Right forelimb (tissue), 1 donor: ENCODE results near the gene DBNDD1.

Source experiments
- DNase-seq: peaks from one replicate; pipeline ENCODE4 v3.0.0-alpha.2; 2018

DBNDD1 gene

GRCh38 chr16:90034504-90034903 is 15.2 kb upstream of the DBNDD1 start:
- DNase-seq, result no peak

GRCh38 chr16:90033387-90033786 is 14.1 kb upstream of the DBNDD1 start:
- DNase-seq, result no peak

GRCh38 chr16:90032674-90033331 is 13.5 kb upstream of the DBNDD1 start:
- no peak for DNase-seq

GRCh38 chr16:90031931-90032673 is 12.8 kb upstream of the DBNDD1 start:
- DNase-seq, result peak; percentile 72

- no peak for DNase-seq
These were observed 12.1 kb upstream of the DBNDD1 start for GRCh38 chr16:90031186-90031930.

- DNase-seq, result no peak
These were observed 9.7 kb upstream of the DBNDD1 start for GRCh38 chr16:90028985-90029384.

- no peak for DNase-seq
These were observed 8.4 kb upstream of the DBNDD1 start for GRCh38 chr16:90027611-90028010.

- no peak for DNase-seq
These were observed 6.9 kb upstream of the DBNDD1 start for GRCh38 chr16:90026135-90026534.

GRCh38 chr16:90023078-90023447 is 3.8 kb upstream of the DBNDD1 start:
- DNase-seq, result no peak

GRCh38 chr16:90022209-90023077 is 3.2 kb upstream of the DBNDD1 start:
- peak; percentile 92 for DNase-seq

GRCh38 chr16:90020838-90021382 is 1.7 kb upstream of the DBNDD1 start:
- DNase-seq, result no peak

- DNase-seq, result no peak
These were observed 1.1 kb upstream of the DBNDD1 start for GRCh38 chr16:90020260-90020837.

GRCh38 chr16:90019543-90020259 is 445 bp upstream of the DBNDD1 start:
- DNase-seq, result no peak

- no peak for DNase-seq
These were observed 982 bp downstream of the DBNDD1 start for GRCh38 chr16:90018297-90018651.

- no peak for DNase-seq
These were observed 2.8 kb downstream of the DBNDD1 start for GRCh38 chr16:90016339-90016950.

- DNase-seq, result no peak
These were observed 3.5 kb downstream of the DBNDD1 start for GRCh38 chr16:90015586-90016338.

GRCh38 chr16:90012991-90013745 is 6.1 kb downstream of the DBNDD1 start:
- no peak for DNase-seq

- no peak for DNase-seq
These were observed 7.3 kb downstream of the DBNDD1 start for GRCh38 chr16:90011908-90012501.

GRCh38 chr16:90011508-90011819 is 7.8 kb downstream of the DBNDD1 start:
- no peak for DNase-seq
